HFFc6 (cell line): ENCODE results near the gene IL6ST. TPM values are rescaled to one million over a fixed set of nuclear protein-coding genes. Genes with fewer than 3 reads are reported as not detected.
"Not testable (repeated sequence)": the region's sequence is repeated elsewhere in the genome, so short reads cannot be mapped to it uniquely, and the experiment has no call there.

Experiments
- DNase-seq: peaks from one replicate; pipeline ENCODE4 v3.0.0-alpha.2; 2018
- H3K27ac Mint-ChIP-seq: 2 replicates; pipeline ENCODE4 v1.8.0; 2020; ENCODE audit warnings: mild to moderate bottlenecking, mixed read lengths
- H3K27me3 Mint-ChIP-seq: 2 replicates; pipeline ENCODE4 v1.8.0; 2021; ENCODE audit warnings: mild to moderate bottlenecking, moderate library complexity, mixed read lengths; ENCODE audit not compliant: insufficient read depth
- H3K36me3 Mint-ChIP-seq: 2 replicates; pipeline ENCODE4 v1.8.0; 2021; ENCODE audit warnings: low read depth, mixed read lengths
- H3K4me1 Mint-ChIP-seq: 2 replicates; pipeline ENCODE4 v1.8.0; 2020; ENCODE audit warnings: low read depth, mixed read lengths
- H3K4me3 Mint-ChIP-seq: 2 replicates; pipeline ENCODE4 v1.8.0; 2020; ENCODE audit warnings: mild to moderate bottlenecking, moderate library complexity, mixed read lengths
- H3K9me3 Mint-ChIP-seq: 2 replicates; pipeline ENCODE4 v1.8.0; 2020; ENCODE audit warnings: mild to moderate bottlenecking, mixed read lengths
- CTCF ChIP-seq: fragments of 200-600 bp; sonication (generic); IDR thresholded peaks from 2 replicates; pipeline ENCODE4 v1.5.0; 2021; ENCODE audit warnings: antibody characterized with exemption, mild to moderate bottlenecking
- total RNA-seq, 6 experiments: library from RNA; stranded (reverse); fragmentation: NEBNext Ultra II Directional; extraction: Animal tissue kit (Norgen Biotek cat#: 25700); gene quantifications; 2 replicates in 1 of 6; 3 replicates in 5 of 6; pipeline ENCODE4 v1.2.3, GENCODE V29; 2021

The IL6ST gene
- total RNA-seq, 6 experiments from 2014 or later: 187 to 265 (median 216) TPM

DNA sequence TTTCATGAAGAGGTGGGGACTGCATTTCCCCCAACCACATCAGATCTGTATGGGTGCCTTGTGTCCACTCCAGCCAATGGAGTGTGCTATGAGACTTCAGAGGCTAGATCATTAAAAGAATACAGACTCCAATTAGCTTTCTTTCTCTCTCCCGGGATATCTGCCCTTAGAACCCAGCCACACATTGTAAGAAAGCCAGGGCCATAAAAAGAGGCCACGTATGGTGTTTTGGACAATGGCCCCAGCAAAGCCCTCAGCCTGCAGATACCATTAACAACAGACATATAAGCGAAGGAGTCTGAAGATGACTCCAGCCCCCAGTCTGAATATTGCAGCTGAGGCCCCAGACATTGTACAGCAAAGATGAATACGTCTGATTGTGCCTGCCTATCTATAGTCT, 21.5 kb downstream of the IL6ST start:
- TF ChIP-seq CTCF: no peak
- Mint-ChIP-seq H3K36me3 (peaks cover 24% of the 10 kb centered on the region), H3K4me3 (no peak overlapping the region), H3K27me3 (no peaks in the 10 kb centered on the region; the same call in 1 of the 2 replicates), H3K27ac (peak overlapping the region; percentile 6; the same call in 1 of the 2 replicates), H3K9me3 (no peaks in the 10 kb centered on the region), H3K4me1 (peaks cover 41% of the 10 kb centered on the region)
- DNase-seq: no peak

DNA sequence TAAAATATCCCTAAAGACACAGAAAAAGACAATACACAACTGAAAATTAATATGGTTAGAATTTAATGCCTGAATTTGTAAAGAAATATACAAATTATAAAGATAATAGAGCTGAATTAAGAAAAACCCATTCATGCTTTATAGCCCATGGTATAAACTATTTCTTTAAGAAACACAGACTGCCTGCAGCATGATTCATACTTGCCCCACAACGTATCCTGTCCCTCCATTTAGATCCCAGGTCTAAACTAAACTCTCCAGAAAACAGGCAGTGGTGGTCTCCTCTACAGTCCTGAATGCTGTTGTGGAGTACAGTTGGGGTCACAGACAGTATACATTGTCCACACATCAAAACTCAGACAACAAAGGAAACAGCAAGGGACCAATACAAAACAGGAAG, 24.8 kb downstream of the IL6ST start:
- Mint-ChIP-seq H3K9me3 (no peaks in the 10 kb centered on the region), H3K27me3 (no peaks in the 10 kb centered on the region; the same call in 1 of the 2 replicates), H3K36me3 (peaks cover 27% of the 10 kb centered on the region), H3K4me1 (peaks cover 23% of the 10 kb centered on the region), H3K27ac (peak overlapping the region; percentile 85), H3K4me3 (peak overlapping the region; percentile 53; the same call in 1 of the 2 replicates)
- TF ChIP-seq CTCF: no peak
- no peak for DNase-seq

- Mint-ChIP-seq H3K36me3 (peaks cover 15% of the 10 kb centered on the region), H3K4me1 (peaks cover 14% of the 10 kb centered on the region), H3K9me3 (no peaks in the 10 kb centered on the region), H3K4me3 (no peak overlapping the region), H3K27me3 (no peaks in the 10 kb centered on the region), H3K27ac (no peak overlapping the region; the same call in 1 of the 2 replicates)
- DNase-seq: no peak
- no peak for TF ChIP-seq CTCF
These were observed 28.5 kb downstream of the IL6ST start for GRCh38 chr5:55966284-55966683.

GRCh38 chr5:55965525-55965924, 29.2 kb downstream of the IL6ST start:
- no peak overlapping the region for H3K27ac Mint-ChIP-seq

DNA sequence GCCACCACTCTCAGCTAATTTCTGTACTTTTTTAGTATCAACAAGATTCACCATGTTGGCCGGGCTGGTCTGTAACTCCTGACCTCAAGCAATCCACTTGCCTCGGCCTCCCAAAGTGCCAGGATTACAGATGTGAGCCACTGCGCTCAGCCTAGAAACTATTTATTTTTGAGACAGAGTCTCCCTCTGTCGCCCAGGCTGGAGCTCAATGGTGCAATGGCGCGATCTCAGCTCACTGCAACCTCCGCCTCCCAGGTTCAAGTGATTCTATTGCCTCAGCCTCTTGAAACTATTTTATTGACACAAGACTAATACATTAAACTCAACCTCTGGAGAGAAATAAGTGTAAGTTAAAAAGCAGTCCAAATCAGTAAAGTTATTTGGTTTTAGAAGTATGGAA, 34.0 kb downstream of the IL6ST start:
- Mint-ChIP-seq H3K9me3 (no peaks in the 10 kb centered on the region), H3K36me3 (no peaks in the 10 kb centered on the region; the same call in 1 of the 2 replicates), H3K4me3 (no peak overlapping the region), H3K4me1 (no peaks in the 10 kb centered on the region), H3K27ac (no peak overlapping the region), H3K27me3 (no peaks in the 10 kb centered on the region)
- DNase-seq: no peak
- no peak for TF ChIP-seq CTCF

More at GRCh38 chr5:55965525-55965924, 29.2 kb downstream of the IL6ST start:
- no peaks in the 10 kb centered on the region for H3K9me3 Mint-ChIP-seq
- H3K4me3 Mint-ChIP-seq: no peak overlapping the region
- no peaks in the 10 kb centered on the region for H3K27me3 Mint-ChIP-seq
- peaks cover 15% of the 10 kb centered on the region for H3K36me3 Mint-ChIP-seq
- DNase-seq: no peak
- TF ChIP-seq CTCF: no peak
- H3K4me1 Mint-ChIP-seq: peaks cover 14% of the 10 kb centered on the region

DNA sequence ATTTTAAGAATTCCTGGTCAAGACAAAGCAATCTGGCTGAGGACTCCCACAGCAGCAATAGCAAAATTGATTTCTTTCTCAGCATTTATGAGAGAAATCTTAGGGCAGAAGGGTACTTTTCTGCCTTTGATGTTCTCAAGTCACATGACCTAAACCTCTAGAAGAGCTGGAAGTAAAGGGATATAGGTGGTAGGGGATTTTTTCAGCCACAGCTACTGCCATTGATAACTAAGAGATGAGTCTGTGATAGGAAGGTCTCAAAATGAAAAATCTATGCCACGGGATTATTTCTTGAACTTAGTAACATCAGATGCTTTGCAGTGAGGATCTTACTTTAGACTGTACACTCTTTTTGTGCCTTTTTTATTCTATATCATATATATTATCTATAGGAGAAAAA, 35.6 kb downstream of the IL6ST start:
- Mint-ChIP-seq H3K27ac (no peak overlapping the region), H3K9me3 (no peaks in the 10 kb centered on the region), H3K4me3 (no peak overlapping the region), H3K36me3 (no peaks in the 10 kb centered on the region; the same call in 1 of the 2 replicates), H3K27me3 (no peaks in the 10 kb centered on the region), H3K4me1 (no peaks in the 10 kb centered on the region)
- DNase-seq: no peak
- no peak for TF ChIP-seq CTCF

DNA sequence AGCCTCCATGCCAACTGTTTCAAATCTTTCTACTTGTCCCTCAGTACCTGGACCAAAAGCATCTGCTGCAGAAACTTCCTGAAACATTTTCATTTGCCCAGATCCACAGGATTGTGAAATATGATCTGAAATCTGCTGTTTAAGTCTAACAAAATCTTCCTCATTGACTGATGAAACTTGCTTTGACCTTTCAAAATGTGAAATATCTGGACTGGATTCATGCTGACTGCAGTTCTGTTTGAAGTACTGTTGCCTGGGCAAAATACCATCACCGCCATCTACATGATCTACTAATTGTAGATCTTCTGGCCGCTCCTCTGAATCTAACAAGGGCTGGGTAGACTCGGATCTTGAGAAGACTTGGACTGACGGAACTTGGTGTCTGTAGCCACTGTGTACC, 53.6 kb downstream of the IL6ST start:
- not testable (repeated sequence) for H3K9me3 Mint-ChIP-seq, H3K4me1 Mint-ChIP-seq, H3K27ac Mint-ChIP-seq, H3K27me3 Mint-ChIP-seq, DNase-seq, H3K4me3 Mint-ChIP-seq
- H3K36me3 Mint-ChIP-seq: peaks cover 24% of the 10 kb centered on the region

DNA sequence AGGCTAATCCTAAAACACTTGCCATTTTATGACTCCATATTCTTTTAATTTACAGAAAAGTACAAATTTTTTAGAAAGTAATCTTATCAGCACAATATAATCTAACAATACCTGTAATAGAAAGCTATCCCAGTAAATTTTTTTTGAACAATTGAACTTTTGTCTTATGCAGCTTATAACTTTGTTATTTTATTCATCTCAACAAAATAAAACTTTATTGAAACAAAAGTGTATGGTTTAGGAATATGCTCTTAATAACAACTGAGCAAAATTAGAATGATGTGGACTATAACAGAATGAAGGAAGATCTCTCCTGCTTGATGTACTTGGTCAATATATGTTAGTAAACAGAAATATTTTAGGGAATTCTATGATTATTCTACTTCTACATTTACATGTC, 57.2 kb downstream of the IL6ST start:
- not testable (repeated sequence) for H3K9me3 Mint-ChIP-seq, H3K27me3 Mint-ChIP-seq, H3K27ac Mint-ChIP-seq, DNase-seq, H3K4me3 Mint-ChIP-seq
- peaks cover 12% of the 10 kb centered on the region; the same call in 1 of the 2 replicates for H3K36me3 Mint-ChIP-seq
- peaks cover 17% of the 10 kb centered on the region for H3K4me1 Mint-ChIP-seq
